Cerebellar cortex (tissue), 1 donor: ENCODE data around the gene APBA2.
"Not testable (repeated sequence)": the region's sequence is repeated elsewhere in the genome, so short reads cannot be mapped to it uniquely, and the experiment has no call there.

Experiments
- DNase-seq: peaks from one replicate; pipeline ENCODE4 v3.0.0-alpha.2; 2015; ENCODE audit warnings: low spot score

APBA2 gene

GRCh38 chr15:29035336-29036285 is 149.8 kb downstream of the APBA2 start:
- DNase-seq: peak; percentile 78

- no peak for DNase-seq
Observed at GRCh38 chr15:29037997-29038705, 152.4 kb downstream of the APBA2 start.

- no peak for DNase-seq
Observed at GRCh38 chr15:29039466-29040369, 153.9 kb downstream of the APBA2 start.

GRCh38 chr15:29040370-29040751 is 154.6 kb downstream of the APBA2 start:
- DNase-seq: peak; percentile 68

- no peak for DNase-seq
Observed at GRCh38 chr15:29043736-29044502, 158.1 kb downstream of the APBA2 start.

GRCh38 chr15:29044503-29044901 is 158.7 kb downstream of the APBA2 start:
- DNase-seq: no peak

- DNase-seq: not testable (repeated sequence)
Observed at GRCh38 chr15:29045161-29045560, 159.4 kb downstream of the APBA2 start.

GRCh38 chr15:29045717-29046116 is 159.9 kb downstream of the APBA2 start:
- no peak for DNase-seq

- no peak for DNase-seq
Observed at GRCh38 chr15:29046281-29046810, 160.6 kb downstream of the APBA2 start.

- DNase-seq: no peak
Observed at GRCh38 chr15:29046977-29047376, 161.2 kb downstream of the APBA2 start.

- DNase-seq: no peak
Observed at GRCh38 chr15:29048011-29048410, 162.2 kb downstream of the APBA2 start.

- no peak for DNase-seq
Observed at GRCh38 chr15:29050870-29051269, 165.1 kb downstream of the APBA2 start.

- DNase-seq: peak; percentile 39
Observed at GRCh38 chr15:29051422-29051821, 165.6 kb downstream of the APBA2 start.

- no peak for DNase-seq
Observed at GRCh38 chr15:29053006-29053405, 167.2 kb downstream of the APBA2 start.

GRCh38 chr15:29053661-29054131 is 167.9 kb downstream of the APBA2 start:
- no peak for DNase-seq

GRCh38 chr15:29054171-29055045 is 168.6 kb downstream of the APBA2 start:
- DNase-seq: no peak

GRCh38 chr15:29055876-29056275 is 170.1 kb downstream of the APBA2 start:
- peak; percentile 79 for DNase-seq

GRCh38 chr15:29056839-29057450 is 171.2 kb downstream of the APBA2 start:
- no peak for DNase-seq

GRCh38 chr15:29057856-29058255 is 172.1 kb downstream of the APBA2 start:
- DNase-seq: no peak
